ENCODE measurements around the gene KAT2B.
"Not testable (repeated sequence)": the region's sequence is repeated elsewhere in the genome, so short reads cannot be mapped to it uniquely, and the experiment has no call there.

The KAT2B gene

DNA sequence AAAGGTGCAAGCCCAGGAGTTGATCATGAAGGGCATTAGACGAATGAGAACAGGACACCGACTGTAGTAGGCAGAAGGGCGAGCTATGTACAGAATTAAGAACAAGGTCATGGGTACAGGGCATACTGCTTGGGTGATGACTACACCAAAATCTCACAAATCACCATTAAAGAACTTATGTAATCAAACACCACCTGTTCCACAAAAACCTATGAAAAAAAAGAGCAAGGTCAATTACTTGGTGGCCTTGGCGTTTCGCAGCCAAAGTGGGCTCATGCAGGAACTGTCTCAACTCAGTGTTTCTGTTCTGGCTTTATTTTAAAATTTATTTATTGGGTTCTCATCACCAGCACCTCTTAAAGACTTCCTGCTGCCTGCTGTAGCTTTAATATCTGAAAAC, 2.1 kb downstream of the KAT2B start:
- no peak for DNase-seq

DNA sequence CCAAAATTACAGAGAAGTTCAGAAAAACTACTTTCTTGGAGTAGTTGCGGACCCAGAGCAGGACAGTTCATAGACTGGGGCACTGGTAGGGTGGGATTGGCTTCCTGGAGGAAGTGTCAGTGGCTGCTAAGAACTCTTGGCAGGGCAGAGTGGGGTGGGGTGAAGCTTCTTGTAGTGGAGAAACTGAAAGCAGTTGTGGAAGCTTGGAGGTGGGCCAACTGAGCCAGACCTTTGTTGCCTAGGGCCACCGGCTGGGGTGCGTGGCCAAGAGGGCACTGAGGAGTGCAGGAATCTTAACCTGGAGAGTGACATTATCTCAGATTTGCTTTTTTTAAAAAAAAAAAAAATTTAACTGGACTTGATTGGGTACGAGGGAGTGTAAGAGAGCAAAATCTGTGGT, 3.1 kb downstream of the KAT2B start:
- peak; percentile 18 for DNase-seq

DNA sequence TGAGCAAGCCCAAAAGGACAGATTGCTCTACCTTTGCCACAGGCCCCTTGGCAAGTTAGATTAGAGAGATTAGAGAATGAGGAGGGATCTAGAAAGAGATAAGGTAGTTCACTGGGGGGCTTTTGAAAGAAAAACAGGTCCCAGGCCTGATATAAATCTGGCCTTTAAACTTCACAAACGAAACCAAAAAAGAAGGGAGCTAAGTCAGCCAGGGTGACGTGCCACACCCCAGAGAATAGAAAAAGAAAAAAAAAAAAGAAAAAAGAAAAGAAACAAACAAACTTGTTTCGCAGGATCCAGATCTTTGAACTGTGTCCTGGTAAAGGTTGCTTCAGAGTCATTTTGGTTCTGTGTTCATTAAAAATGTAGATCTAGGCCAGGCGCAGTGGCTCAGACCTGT, 3.6 kb downstream of the KAT2B start:
- no peak for DNase-seq

DNA sequence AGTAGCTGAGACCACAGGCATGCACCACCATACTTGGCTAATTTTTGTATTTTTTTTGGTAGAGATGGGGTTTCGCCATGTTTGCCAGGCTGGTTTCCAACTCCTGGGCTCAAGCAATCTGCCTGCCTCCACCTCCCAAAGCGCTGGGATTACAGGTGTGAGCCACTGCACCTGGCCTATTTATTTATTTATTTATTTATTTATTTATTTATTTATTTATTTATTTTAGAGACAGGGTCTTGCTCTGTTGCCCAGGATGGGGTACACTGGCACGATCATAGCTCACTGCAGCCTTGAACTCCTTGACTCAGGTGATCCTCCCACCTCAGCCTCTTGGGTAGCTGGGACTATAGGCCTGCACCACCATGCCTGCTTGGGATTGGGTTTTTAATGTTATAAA, 4.9 kb downstream of the KAT2B start:
- not testable (repeated sequence) for DNase-seq

DNA sequence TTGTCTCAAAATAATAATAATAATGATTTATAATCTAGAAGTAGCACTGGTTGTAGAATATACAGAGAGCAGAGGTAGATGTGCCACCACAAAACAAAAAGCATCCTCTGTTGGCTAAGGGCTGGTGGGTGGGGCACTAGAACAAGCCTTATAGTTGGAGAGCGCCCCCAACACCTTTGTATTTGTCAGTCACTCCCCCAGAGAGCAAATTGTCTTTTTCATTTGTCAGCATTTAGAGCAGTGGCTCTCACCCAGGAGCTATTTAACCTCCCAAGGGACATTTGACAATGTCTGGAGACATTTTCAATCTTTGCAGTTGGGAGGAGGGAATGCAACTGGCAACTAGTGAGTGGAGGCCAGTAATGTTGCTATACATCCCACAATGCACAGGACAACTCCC, 6.3 kb downstream of the KAT2B start:
- DNase-seq: no peak

DNA sequence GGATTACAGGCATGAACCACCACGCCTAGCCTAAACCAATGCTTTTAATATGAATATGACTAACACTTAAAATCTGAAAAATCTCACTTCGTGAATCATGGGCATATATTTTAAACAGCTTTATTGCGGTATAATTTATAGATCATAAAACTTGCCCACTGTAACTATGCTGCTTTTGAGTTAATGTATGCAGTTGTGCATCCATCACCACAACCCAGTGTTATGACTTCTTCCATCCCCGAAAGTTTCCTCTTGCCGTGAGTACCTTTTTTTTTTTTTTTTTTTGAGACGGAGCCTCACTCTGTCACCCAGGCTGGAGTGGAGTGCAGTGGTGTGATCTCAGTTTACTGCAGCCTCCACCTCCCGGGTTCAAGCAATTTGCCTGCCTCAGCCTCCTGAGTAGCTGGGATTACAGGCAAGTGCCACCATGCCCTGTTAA, 7.1 kb downstream of the KAT2B start:
- no peak for DNase-seq

DNA sequence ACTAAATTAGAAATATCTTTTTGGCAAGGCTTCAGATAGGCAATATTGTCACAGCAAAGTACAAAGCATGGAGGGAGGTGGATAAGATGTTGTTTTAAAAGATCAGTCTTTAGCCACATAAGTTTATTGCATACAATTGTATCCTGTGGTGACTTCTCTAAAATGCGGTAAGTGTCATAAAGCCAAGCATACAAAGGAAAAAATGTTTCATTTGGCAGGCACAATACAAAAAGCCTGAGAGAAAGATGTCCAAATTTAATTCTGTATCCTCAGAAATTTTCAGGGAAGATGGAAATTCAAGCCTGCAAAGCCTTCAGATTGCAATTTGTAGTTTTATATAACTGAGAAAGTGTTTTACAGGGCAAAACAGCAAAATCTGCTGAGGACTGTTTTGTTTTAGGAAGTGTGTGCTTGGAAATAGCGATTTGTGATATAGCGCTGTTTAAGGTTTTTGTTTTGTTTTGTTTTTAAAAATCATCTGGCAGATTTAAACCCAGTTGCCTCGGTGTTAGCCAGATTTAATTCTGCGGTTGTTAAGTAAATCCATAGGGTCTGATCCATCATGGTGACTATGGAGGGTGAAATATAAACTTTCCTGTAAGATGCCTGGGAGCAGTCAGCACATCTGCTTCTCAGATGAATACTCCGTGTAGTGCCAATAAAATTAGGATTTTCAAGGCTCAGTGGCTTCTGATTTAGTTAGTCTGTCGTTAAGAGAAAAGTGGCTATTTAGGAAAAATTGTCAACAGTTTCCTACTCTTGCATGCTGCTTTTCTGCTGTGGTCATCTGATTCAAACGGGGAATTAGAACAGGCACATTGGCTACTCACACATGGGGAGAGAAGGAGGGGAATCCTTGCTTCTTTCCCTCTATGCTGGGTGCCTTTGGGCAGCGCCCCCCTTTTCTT, 8.0 kb downstream of the KAT2B start:
- no peak for DNase-seq

DNA sequence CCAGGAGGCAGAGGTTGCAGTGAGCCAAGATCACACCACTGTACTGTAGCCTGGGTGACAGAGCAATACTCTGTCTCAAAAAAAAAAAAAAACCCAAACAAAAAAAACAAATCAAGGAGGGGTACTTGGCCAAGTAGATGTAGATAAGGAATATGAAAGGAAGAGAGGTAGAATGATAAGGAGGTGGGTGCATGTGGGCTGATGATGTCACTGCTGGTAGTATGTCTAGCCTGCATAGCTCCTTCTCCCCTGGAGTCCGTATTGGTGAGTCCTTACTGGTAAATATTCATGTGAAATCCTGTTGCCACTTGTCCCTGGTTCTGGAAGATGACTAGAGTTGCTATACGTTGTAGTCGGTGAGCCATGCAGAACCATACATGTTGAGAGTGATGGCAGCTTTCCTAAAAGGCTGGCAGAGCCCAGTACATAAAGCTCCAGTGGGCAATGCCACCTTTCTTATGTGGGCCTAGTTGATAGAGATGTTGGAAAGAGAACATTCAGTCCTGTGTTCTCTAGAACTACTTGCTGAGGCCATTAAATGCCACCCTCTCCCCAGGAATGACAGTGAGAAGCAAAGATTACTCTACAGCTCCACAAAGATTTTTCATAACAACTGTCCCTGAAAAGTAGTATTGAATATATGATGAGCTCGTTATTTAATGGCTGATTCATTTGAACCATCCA, 11.0 kb downstream of the KAT2B start:
- DNase-seq: no peak

DNA sequence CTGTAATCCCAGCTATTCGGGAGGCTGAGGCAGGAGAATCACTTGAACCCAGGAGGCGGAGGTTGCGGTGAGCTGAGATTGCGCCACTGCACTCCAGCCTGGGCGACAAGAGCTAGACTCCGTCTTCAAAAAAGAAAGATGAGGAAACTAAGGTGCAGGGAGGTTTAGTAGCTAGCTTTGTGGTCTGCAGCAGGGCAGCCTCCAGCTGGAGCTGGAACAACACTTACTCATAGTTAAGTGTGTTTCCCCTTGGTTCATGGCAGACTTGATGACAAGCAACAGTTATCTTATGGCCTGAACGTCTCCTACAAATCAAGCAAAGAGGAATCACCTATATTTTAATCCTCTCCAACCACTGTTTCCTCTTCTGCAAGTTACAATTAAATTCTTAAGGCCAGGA, 12.6 kb downstream of the KAT2B start:
- no peak for DNase-seq

DNA sequence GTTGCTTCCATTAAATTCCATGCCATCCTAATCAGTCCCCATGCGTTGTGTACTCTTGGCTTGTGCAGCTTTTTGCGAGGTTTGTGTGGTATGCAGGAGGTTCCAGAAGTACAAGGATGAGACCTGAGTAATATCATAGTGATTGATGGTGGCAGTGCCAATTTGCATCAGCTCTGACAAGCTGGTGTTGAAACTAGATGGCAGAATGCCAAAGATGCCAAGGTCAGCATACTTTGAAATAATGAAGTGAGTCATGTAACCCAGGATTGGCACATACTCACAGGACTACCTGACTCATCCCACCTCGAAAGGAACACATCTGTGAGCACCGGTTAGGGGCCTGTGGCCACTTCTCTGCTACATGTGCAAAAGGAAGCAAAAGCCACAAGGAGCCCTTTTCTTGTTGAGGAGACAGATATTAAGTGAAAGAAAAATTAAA, 14.3 kb downstream of the KAT2B start:
- no peak for DNase-seq

DNA sequence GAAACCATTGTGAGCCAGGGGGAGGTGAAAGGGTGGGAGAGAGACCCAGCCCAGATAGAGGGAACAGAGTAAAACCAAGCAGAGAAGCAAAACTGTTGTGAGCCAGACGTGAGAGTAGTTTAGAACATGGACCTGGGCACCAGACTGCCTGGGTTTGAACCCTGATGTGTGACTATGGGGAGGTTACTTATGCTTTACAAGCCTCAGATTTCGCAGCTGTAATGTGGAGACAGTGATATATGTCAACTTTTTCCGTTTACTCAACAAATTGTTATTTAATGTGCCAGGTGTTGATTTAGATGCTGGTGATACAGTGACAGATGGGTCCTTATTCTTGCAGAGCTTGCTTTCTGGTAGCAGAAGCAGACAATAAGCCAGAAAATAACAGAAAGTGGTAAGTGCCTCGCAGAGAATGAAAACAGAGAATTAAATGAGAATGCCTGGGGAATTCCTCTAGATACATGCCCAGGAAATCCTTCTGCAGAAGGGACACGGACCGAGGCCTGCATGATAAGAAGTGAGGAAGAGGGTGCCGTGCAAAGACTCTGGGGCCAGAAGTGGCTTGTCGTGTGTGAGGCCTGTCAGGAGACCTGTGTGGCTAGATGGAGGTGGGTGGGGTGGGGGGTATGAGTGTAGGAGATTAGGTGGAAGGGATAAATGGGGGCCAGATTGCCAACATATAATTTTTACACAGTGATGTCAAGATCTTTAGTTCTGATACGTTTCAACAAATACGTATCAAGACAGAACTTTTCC, 15.0 kb downstream of the KAT2B start:
- DNase-seq: no peak

DNA sequence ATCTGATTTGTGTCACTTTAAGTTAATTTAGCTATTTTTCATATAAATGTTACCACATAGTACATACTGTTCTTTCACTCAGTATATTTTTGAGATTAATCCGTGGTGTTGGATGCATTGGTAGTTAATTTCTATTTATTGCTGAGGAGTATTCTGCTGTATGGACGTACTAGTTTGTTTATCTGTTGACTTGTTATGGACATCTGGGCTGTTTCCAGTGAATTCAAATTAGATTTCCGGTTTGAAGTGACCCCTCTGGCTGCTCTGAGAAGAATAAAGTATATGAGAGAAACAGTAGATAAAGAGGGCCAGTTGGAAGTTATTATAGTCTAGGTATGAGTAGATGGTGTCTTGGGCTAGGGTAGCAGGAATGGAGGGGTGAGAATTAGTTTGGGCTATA, 15.6 kb downstream of the KAT2B start:
- no peak for DNase-seq

DNA sequence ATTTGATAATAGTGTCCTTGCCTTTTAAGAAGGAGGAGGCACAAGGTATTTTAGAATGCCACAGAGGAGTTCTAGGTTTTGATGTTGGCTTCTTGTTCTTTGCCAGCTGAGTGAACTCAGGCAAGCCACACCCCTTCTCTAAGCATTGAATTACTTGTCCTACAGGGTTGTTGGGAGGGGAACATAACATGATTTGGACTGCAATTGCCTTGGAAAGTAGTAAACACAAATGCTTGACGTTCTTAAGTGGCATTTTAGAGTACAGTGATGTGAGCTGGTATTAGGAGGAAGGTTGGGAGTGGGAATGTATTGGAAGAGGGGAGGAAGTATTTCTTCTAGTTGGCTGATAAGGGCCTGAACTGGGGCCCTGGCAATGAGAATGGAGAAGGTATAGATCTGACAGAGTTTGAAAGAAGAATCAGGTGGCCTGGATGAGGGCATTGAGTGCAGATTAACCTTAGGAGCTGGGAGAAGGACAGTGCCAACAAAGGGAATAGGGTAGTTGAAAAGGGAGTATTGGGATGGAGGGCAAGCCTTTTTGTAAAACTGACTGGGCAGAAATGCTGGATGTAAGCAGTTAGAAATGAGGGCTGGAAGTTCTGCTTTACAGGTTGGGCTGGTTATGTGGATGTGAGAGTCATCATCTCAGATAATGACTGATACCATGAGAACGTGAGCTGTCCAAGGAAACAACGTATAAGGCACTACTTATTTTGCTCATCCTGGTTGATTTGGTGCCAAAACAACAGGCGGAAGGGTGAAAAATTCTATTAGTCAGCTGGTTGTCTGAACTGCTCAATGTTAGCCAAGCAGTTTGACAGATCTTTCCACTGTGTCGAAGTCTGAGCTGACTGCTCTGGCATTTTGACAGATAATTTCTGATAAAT, 16.7 kb downstream of the KAT2B start:
- DNase-seq: no peak

DNA sequence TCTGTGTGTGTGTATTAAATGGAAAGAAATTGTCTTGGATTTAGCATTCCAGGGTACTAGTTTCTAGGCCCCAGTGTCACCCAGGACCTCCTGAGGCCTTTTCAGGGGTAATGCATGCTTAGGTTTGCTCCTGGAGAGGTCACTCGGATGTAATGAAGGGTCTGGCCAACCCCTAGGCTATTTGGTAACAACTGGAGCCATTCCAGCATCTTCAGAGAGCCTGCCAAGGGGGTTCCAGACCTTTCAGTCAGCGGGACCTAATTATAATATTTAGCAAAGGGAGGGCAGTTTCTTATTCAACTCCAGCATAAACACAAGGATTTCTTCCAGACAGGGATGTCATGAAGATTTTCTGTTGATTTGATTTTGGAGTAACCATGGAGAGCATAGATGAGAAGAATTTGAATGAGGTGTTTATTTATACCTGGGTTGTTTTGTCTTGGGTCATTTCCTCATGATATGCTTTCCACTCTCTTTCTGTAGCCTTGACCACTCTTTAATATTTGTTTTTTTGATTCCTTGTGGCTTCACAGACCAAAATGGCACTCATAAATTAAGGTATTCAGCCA, 17.4 kb downstream of the KAT2B start:
- DNase-seq: no peak

DNA sequence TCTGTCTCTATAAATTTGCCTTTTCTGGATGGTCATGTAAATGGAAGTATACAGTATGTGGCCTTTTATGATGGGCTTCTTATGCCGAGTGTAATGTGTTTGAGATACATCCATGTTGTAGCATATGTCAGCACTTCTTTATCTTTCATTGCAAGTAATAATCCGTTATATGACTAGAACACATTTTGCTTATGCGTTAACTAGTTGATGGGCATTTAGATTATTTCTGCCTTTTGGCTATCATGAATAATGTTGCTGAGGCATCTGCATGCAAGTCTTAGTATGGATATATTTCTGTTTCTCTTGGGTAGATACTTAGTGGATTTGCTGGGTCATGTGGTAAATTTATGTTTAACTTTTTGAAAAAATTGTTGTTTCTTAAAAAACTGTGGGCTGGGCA, 19.7 kb downstream of the KAT2B start:
- no peak for DNase-seq

DNA sequence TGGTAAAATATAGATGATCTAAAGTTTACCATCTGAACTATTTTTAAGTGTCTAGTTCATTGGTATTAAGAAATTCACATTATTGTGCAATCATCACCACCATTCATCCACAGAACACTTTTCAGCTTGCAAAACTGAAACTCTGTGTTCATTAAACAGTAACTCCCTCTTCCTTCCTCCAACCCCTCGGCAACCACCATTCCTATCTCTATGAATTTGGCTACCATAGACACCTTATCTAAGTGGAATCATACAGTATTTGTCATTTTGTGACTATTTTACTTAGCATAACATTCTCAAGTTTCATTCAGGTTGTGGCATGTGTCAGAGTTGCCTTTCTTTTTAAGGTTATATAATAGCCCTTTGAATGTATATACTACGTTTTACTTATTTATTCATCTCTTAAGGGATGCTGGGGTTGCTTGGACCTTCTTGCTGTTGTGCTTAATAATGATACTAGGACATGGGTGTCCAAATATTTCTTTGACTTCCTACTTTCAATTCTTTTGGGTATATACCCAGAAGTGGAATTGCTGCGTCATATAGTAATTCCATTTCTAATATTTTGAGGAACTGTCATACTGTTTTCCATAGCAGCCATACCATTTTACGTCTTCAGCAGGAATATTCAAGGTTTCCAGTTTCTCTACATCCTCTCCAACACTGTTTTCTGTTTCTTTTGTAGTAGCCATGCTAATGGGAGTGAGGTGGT, 20.9 kb downstream of the KAT2B start:
- no peak for DNase-seq

DNA sequence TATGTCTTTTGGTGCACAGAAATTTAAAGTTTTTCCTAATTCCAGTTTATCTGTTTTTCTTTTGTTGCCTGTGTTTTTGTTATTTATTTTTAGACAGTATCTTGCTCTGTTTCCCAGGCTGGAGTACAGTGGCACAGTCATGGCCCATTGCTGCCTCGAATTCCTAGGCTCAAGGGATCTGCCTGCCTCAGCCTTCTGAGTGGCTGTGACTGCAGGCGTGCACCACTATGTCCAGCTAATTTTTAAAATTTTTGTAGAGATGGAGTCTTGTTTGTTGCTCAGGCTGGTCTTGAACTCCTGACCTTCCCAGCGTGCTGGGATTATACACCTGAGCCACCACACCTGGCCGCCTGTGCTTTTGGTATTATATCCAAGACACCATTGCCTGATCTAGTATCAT, 22.8 kb downstream of the KAT2B start:
- no peak for DNase-seq

DNA sequence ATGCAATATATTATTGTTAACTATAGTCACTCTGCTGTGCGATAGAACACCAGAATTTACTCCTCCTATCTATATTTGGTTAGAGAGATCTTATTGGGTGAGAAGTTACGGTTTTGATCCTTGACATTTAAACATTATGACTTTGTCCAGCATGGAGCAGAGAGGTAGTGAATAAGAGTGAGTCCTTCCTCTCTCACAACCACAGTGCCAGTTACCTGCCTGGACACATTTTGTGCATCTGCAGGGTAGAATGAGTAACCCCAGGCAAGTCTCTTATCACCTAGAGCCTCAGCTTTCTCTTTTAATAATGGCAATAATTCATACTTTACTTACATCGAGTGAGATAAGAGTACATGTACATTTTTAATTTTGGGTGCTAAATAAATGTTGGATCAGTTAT, 24.1 kb downstream of the KAT2B start:
- DNase-seq: no peak

DNA sequence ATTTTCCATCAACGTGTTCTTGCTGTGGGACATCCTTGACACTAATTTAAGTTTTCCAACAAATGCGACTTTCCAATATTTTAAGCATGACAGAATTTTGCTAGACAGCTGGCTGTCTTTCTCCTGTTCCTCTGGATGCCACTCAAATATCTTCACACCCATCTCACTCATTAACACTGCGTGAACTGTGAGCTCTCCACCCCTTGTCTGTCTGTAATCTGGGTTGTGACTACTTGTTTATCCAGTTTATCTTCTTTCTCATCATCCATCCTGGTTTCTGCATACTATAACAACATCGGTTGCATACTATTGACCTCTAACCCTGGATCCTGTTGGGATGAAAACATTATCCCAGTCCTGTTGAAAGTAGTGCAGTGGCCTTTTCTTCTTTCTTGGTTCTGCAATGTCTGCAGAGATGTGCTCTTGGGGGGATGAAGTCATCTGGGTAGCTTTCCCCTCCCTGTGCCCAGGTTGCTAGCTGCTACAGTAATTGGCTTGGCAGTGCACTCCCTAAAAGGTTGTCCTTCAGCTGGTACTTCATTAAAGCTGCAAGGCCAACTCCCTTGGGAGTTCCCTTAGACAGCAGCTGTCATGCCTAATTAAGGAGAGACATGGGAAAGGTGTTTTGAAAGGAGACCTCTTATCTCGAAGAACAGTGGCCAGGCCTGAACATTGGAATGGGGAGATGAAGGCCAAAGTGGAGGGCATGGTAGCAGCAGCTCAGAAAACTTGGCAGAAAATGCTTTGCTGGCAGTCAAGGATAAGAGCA, 24.7 kb downstream of the KAT2B start:
- no peak for DNase-seq

DNA sequence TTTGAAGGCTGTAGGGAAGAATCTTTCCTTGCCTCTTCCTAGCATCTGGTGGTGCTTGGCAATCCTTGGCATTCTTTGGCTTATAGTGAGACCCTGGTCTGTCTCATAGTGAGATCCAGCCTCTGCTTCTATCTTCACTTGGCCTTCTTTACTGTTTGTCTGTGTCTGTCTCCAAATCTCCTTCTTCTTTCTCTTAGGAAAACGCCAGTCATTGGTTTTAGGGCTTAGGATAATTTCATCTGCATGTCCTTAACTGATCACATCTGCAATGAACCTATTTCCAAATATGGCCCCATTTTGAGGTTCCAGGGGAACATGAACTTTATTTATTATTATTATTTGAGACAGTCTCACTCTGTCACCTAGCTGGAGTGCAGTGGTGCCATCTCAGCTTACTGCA, 25.8 kb downstream of the KAT2B start:
- DNase-seq: no peak
